OCI-LY1 (cell line): ENCODE results near the gene RPL41.

Source experiments
- CTCF ChIP-seq: fragments of 200-600 bp; sonication (generic), shearing (Covaris generic); IDR thresholded peaks from 2 replicates; pipeline ENCODE4 v1.5.1; 2017; ENCODE audit warnings: mild to moderate bottlenecking, antibody characterized with exemption, low read length, moderate library complexity, mixed read lengths
- EZH2 ChIP-seq: fragments of 200-600 bp; sonication (generic), shearing (Covaris generic); IDR thresholded peaks from 2 replicates; pipeline ENCODE4 v1.8.0; 2017; ENCODE audit warnings: borderline replicate concordance, mixed run types, mild to moderate bottlenecking, antibody characterized with exemption, low read length, moderate library complexity, mixed read lengths

- TF ChIP-seq CTCF (no peak), EZH2 (no peak)
These were observed 27.4 kb downstream of the RPL41 start for GRCh38 chr12:56143870-56144269.
